Glomerular visceral epithelial cell (primary cell): Measurements from ENCODE around the gene SEC22B.
A peak's percentile ranks its signal among the peaks of the same experiment; 100 is the strongest.
"Not testable (repeated sequence)": the region's sequence is repeated elsewhere in the genome, so short reads cannot be mapped to it uniquely, and the experiment has no call there.

Experiments used
- DNase-seq: peaks from one replicate; pipeline ENCODE4 v3.0.0-alpha.2; 2016; ENCODE audit errors: extremely low spot score

The SEC22B gene

GRCh38 chr1:120176092-120176855 is at the start of gene SEC22B:
SEC22B (minus strand) TSS chr1:120176520; CDS start chr1:120176381, 139 bp downstream.
- DNase-seq, result peak; percentile 95

DNA sequence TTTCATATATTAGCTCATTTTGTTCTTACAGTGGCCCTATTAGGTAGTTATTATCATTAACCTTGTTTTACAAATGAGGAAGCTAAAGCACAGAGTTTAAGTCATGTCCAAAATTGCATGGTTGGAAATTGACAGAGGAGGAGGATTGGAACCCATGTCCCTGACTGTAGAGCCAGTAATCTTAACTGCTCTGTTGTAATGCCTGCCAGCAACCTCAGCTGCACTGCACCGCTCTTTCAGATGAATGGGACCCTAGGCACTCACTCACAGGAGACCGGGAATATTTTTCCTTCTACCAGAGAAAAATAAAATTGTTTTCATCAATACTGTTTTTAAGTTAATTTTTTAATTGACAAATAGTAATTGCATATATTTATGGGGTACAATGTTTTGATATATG is 41.6 kb upstream of the SEC22B start:
- DNase-seq, result not testable (repeated sequence)

DNA sequence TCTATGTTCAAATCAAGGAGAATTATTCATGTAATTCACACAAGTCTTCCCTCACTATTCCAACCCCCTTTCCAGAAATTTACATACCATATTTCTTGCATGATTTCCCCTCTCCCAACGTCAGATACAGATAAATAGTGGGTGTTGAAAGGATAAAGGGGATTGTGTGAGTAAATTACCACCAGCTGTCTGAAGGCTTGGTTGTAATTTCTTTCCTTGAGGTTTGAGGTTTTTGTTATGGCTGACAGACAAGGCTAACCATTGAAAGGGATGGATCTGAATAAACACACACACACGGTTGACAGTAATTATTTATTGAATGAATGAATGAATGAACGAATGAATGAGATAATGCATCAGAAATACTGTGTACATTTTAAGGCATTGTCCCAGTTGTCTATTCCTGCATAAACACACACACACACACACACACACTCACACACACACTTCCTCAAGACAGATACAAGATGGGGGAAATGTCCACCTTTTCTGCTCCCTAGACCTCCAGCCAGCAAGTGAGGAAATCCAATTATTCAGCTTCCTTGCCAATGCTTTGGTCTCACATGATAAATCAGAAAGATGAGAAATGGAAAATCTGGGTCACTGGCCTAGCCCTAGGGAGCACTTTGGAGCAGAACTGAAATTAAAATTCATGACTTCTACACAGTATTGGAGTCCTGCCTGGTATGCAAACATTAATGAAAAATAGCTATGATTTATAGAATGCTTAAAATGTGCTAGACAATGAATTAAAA is 41.0 kb upstream of the SEC22B start:
- not testable (repeated sequence) for DNase-seq

- DNase-seq, result not testable (repeated sequence)
Measured at GRCh38 chr1:120213606-120214005, 37.3 kb upstream of the SEC22B start.

GRCh38 chr1:120210754-120211153 is 34.4 kb upstream of the SEC22B start:
- not testable (repeated sequence) for DNase-seq

DNA sequence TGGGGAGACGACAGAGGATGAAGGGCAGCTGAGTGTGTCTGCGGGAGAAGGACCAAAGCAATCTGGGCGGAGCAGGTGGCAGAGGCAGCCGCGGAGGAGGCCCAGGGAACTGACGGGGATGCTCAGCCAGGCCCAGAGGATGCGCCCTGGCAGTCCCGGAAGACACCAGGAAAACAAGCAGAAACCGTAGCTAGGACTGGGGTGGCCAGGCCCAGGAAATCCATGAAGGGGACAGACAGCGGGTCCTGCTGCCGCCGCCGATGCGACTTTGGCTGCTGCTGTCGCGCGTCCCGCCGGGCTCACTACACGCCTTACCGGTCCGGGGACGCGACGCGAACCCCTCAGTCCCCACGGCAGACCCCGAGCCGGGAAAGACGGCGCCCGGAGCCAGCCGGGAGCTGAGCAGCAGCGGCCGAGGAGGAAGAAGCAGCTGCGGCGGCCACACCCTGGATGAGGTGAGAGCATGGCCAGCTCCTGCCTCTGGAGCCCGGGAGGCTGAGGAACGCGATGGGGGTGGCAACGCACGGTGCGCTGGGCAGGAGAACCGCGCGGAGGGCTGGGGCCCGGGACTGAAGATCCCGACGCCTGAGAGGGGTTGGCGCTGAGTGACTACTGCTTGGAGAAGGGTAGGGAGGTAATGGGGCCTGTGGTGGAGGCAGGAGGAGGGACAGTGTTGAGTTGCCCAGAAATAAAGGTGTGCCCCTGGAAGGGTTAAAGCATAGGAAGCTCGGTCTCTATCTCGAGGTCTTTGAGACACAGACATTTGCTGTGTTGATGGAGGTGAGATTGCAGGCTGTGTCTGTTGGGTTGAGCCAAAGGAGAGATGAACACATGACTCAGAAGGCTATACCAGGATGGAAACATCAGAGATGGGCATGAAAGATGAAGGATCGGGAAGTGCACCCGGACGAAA is 20.8 kb upstream of the SEC22B start:
- not testable (repeated sequence) for DNase-seq

DNA sequence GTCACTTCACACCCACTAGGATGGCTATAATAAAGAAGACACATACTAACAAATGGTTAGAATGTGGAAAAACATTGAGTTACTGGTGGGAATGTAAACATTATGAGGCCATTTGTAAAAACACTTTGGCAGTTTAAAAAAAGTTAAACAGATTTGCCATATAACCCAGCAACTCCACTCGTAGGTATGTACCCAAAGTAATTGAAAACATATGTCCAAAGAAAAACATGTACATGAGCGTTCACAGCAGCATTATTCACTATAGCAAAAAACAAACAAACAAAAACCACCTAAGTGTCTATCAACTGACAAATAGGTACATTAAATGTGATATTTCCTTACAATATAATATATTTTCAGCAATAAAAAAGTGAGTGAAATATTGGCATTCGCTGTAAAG is 12.3 kb upstream of the SEC22B start:
- not testable (repeated sequence) for DNase-seq

DNA sequence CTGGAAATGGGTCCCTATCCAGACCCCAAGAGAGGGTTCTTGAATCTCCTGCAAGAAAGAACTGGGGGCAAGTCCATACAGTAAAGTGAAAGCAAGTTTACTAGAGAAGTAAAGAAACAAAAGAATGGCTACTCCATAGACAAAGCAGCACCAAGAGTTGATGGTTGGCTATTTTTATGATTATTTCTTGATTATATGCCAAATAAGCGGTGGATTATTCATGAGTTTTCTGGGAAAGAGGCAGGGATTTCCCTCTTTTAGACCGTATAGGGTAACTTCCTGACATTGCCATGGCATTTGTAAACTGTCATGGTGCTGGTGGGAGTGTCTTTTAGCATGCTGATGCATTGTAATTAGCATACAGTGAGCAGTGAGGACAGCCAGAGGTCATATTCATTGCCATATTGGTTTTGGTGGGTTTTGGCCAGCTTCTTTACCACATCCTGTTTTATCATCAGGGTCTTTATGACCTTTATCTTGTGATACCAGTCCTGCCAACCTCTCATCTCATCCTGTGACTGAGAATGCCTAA is 5.9 kb upstream of the SEC22B start:
- not testable (repeated sequence) for DNase-seq

DNA sequence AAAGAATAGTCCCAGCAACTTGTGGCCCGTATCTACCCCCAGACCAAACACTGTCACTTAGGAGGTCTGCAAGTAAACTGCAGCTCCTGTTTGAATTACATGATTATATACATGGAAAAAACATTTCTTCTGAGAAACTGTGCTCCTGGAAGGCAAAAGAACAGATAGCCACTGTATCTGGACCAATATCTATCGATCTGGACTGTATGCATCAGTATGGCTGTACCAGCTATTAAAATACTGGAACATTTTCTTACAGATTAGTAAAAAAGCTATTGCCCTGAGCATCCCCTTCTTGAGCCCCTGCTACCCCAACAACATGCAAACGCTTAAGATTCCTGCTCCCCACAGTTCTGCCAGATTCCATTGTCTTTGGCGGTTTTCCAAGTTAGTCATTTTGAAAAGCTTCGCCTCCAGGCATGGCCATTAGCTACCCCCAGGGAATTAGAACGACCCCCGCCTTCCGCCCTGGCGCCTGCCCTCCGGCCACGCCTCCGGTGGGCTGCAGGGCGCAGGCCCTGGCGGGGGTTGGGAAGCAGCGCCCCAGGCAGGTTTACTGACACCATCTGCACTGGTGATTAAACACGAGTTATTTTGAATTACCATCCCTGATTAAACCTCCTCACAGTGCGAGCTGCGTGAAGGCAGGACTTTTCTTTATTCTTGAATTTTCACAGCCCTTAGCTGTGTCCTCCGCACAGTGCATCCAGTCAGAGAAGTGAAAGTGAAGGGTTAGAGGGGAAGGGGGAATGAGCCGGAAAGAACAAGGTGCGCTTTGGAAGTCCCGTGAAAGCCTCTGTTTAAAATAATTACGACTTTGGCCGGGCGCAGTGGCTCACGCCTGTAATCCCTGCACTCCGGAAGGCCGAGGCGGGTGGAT is 3.7 kb upstream of the SEC22B start:
- DNase-seq, result peak; percentile 68

- DNase-seq, result no peak
Measured at GRCh38 chr1:120178799-120179756, 2.8 kb upstream of the SEC22B start.

GRCh38 chr1:120178058-120178457 is 1.7 kb upstream of the SEC22B start:
- DNase-seq, result not testable (repeated sequence)

DNA sequence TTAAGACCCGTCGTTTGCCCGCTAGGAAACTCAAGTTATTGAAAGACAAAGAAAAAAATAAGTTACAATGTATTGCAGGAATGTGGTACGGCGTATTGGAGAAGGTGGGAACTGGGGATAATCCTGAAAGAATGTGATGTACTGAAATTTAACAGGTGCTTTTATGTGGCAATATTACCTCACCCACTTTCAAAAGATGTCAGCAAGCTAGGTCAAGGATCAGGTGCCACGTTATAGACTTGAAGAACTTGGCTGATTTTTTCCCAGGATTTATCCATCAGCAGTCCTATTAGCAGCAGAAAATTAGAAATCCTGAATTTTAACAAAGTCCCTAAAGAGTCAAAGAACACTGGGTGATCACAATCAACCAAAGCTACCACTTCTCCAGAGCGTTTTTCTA is 632 bp downstream of the SEC22B start:
- peak; percentile 12 for DNase-seq

- not testable (repeated sequence) for DNase-seq
Measured at GRCh38 chr1:120164761-120165160, 11.6 kb downstream of the SEC22B start.

DNA sequence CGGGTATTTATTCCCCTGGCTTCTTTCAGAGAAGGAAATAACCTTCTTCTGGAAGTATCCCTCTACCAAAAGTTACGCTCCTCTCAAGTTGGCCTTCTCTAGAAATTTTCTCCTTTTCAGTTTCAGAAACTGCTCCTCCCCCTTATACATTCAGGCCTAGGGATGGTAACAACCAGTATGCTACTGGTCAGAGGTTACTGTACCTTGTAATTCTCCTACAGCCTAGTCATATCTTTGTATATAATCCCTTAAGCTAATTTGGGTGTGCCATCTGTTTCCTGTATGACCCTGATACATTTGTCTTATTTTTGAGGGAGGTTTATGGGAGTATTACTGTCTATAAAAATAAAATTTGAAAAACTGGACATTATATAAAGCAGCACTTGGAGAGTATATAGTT is 14.3 kb downstream of the SEC22B start:
- DNase-seq, result not testable (repeated sequence)

DNA sequence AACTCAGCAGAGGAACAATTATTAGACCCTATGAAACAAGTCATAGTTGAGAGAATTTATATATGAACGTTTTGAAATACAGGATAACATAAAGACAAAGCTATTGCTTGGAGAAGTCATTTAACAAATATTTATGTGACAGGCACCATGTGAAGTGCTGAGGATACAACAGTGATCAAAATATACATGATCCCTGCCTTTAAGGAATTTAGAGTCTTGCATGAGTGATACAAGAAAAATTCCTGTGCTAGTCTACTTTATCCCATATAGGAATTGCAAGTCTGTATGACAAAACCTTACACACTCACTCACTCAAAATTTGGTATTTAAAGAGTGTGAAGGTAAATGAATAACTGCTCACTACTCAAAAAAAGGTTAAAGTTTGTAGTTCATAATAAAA is 17.8 kb downstream of the SEC22B start:
- not testable (repeated sequence) for DNase-seq

GRCh38 chr1:120158086-120158485 is 18.2 kb downstream of the SEC22B start:
- DNase-seq, result not testable (repeated sequence)

GRCh38 chr1:120150138-120150822 is 26.0 kb downstream of the SEC22B start:
- not testable (repeated sequence) for DNase-seq

DNA sequence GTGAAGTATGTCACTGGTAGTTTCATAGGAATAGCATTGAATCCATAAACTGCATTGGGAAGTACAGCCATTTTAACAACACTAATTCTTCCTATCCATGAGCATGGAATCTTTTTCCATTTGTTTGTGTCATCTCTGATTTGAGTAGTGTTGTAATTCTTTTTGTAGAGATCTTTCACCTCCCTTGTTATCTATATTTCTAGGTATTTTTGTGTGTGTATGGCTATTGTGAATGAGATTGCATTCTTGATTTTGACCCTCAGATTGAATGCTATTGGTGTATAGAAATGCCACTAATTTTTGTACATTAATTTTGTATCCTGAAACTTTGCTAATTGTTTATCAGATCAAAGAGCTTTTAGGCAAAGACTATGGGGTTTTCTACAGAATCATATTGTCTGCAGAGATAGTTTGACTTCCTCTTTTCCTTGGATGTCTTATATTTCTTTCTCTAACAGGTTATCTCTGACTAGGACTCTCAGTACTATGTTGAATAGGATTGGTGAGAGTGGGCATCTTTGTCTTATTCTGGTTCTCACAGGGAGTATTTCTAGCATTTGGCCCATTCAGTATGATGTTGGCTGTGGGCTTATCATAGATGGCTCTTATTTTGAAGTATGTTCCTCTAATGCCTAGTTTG is 26.8 kb downstream of the SEC22B start:
- not testable (repeated sequence) for DNase-seq
